A673 (cell line): ENCODE results near the gene FRMD4A. TPM values are rescaled to one million over a fixed set of nuclear protein-coding genes. Genes with fewer than 3 reads are reported as not detected.

ENCODE experiments used
- BruUV-seq: library from RNA; stranded (reverse); fragments of 400-500 nt; replicated peaks from 2 replicates; lab custom pipeline; 2021; lab: Mats Ljungman, UMichigan
- CTCF ChIA-PET: fragments of 300-600 bp; sonication (Branson Sonifier 250); formaldehyde crosslinking; loops from one replicate; lab custom pipeline; 2022; ENCODE audit warnings: antibody characterized with exemption; lab: Charles Lee
- POLR2A ChIA-PET: fragments of 300-600 bp; sonication (Branson Sonifier 250); formaldehyde crosslinking; loops from one replicate; lab custom pipeline; 2022; ENCODE audit warnings: antibody characterized with exemption; ENCODE audit not compliant: low non-redundant PET; lab: Charles Lee
- DNase-seq: peaks from one replicate; pipeline ENCODE4 v3.0.0-alpha.2; 2015; ENCODE audit warnings: low spot score
- H3K27ac ChIP-seq: fragments of 200-600 bp; sonication (generic); 2 replicates; pipeline ENCODE4 v1.5.1; 2016; ENCODE audit warnings: mixed run types, low read depth, mild to moderate bottlenecking, mixed read lengths, antibody characterized with exemption, low read length; ENCODE audit not compliant: poor library complexity, severe bottlenecking
- H3K27me3 ChIP-seq: fragments of 200-600 bp; sonication (generic); replicated peaks from 2 replicates; pipeline ENCODE4 v1.6.1; 2017; ENCODE audit warnings: mixed run types, low read depth, mild to moderate bottlenecking, mixed read lengths, antibody characterized with exemption, low read length; ENCODE audit not compliant: insufficient read depth, poor library complexity
- H3K36me3 ChIP-seq: fragments of 200-600 bp; sonication (generic); 2 replicates; pipeline ENCODE4 v1.6.1; 2016; ENCODE audit warnings: mixed run types, mild to moderate bottlenecking, mixed read lengths, antibody characterized with exemption, low read length; ENCODE audit not compliant: insufficient read depth, poor library complexity, severe bottlenecking
- H3K4me1 ChIP-seq: fragments of 200-600 bp; sonication (generic); 2 replicates; pipeline ENCODE4 v1.6.1; 2017; ENCODE audit warnings: mixed run types, mild to moderate bottlenecking, mixed read lengths, antibody characterized with exemption, low read length; ENCODE audit not compliant: insufficient read depth, poor library complexity, severe bottlenecking
- H3K4me3 ChIP-seq: fragments of 200-600 bp; sonication (generic); 2 replicates; pipeline ENCODE4 v1.5.1; 2016; ENCODE audit warnings: low read depth, mixed run types, mild to moderate bottlenecking, mixed read lengths, low read length; ENCODE audit not compliant: poor library complexity, severe bottlenecking
- H3K9me3 ChIP-seq: fragments of 200-600 bp; sonication (generic); 2 replicates; pipeline ENCODE4 v1.6.1; 2016; ENCODE audit warnings: mixed run types, low read depth, mild to moderate bottlenecking, mixed read lengths, antibody characterized with exemption, low read length; ENCODE audit not compliant: poor library complexity, severe bottlenecking
- CTCF ChIP-seq: fragments of 300-800, 200-600 bp; sonication (generic); conservative IDR thresholded peaks from 2 replicates; pipeline ENCODE4 v1.5.1; 2017; ENCODE audit warnings: low read depth, mild to moderate bottlenecking, antibody characterized with exemption, low read length, moderate library complexity, mixed read lengths
- EZH2 ChIP-seq: fragments of 200-600 bp; sonication (generic); IDR thresholded peaks from 2 replicates; pipeline ENCODE4 v1.6.1; 2017; ENCODE audit warnings: borderline replicate concordance, low read depth, mild to moderate bottlenecking, mixed read lengths, antibody characterized with exemption, low read length; ENCODE audit not compliant: poor library complexity, severe bottlenecking
- intact Hi-C: fragments of 100-400 bp; cut with micrococcal nuclease; formaldehyde crosslinking; loops from one replicate; pipeline ENCODE4 v1.10.0; 2022; ENCODE audit not compliant: unreplicated experiment
- total RNA-seq: library from RNA; stranded (reverse); gene quantifications from 2 replicates; pipeline ENCODE4 v1.2.3, GENCODE V29; 2021

FRMD4A gene
- total RNA-seq, 1 experiment from 2014 or later, result 26.3 TPM

GRCh38 chr10:13969792-13970140, 361.0 kb downstream of the FRMD4A start:
- no peak overlapping the region for H3K4me3 ChIP-seq
- DNase-seq, result no peak
- intact Hi-C loops, result no loop called here
- no peak for TF ChIP-seq EZH2
- TF ChIP-seq CTCF, result no peak
- POLR2A ChIA-PET, result no interaction called here
- no peak overlapping the region for H3K27ac ChIP-seq
- no peaks in the 10 kb centered on the region for H3K4me1 ChIP-seq
- no peaks in the 10 kb centered on the region for H3K36me3 ChIP-seq
- no peaks in the 10 kb centered on the region for H3K27me3 ChIP-seq
- BruUV-seq, result no TSS peak
- H3K9me3 ChIP-seq, result no peaks in the 10 kb centered on the region
- CTCF ChIA-PET, result no interaction called here

- H3K4me3 ChIP-seq, result no peak overlapping the region
- TF ChIP-seq EZH2 (no peak), CTCF (no peak)
- intact Hi-C loops, result no loop called here
- CTCF ChIA-PET, result no interaction called here
- no peaks in the 10 kb centered on the region for H3K9me3 ChIP-seq
- POLR2A ChIA-PET, result no interaction called here
- no peak for DNase-seq
- no peak overlapping the region for H3K27ac ChIP-seq
- H3K36me3 ChIP-seq, result no peaks in the 10 kb centered on the region
- no TSS peak for BruUV-seq
- no peaks in the 10 kb centered on the region for H3K27me3 ChIP-seq
- H3K4me1 ChIP-seq, result no peaks in the 10 kb centered on the region
These were observed 361.5 kb downstream of the FRMD4A start for GRCh38 chr10:13969118-13969791.

GRCh38 chr10:13961853-13962252, 368.9 kb downstream of the FRMD4A start:
- Histone ChIP-seq H3K36me3 (no peaks in the 10 kb centered on the region), H3K27me3 (peaks cover 7% of the 10 kb centered on the region), H3K27ac (no peak overlapping the region), H3K9me3 (no peaks in the 10 kb centered on the region), H3K4me3 (no peak overlapping the region), H3K4me1 (no peaks in the 10 kb centered on the region)
- BruUV-seq, result no TSS peak
- intact Hi-C loops, result no loop called here
- DNase-seq, result no peak
- POLR2A ChIA-PET, result no interaction called here
- CTCF ChIA-PET, result no interaction called here
- TF ChIP-seq EZH2 (no peak), CTCF (no peak)
